NT2/D1 (cell line): ENCODE results near the gene TGM2.

ENCODE experiments used
- DNase-seq: peaks from one replicate; pipeline ENCODE4 v3.0.0-alpha.2; 2011; ENCODE audit warnings: low read depth, low spot score
- H3K27me3 ChIP-seq: 2 replicates; pipeline ENCODE4 v1.6.0; 2011; ENCODE audit warnings: mild to moderate bottlenecking; ENCODE audit not compliant: insufficient read length, insufficient read depth
- H3K36me3 ChIP-seq: 2 replicates; pipeline ENCODE4 v1.6.1; 2011; ENCODE audit warnings: mild to moderate bottlenecking, low read length, mixed read lengths; ENCODE audit not compliant: insufficient read depth, insufficient read length
- H3K4me1 ChIP-seq: 2 replicates; pipeline ENCODE4 v1.5.1; 2011; ENCODE audit not compliant: insufficient read depth, insufficient read length
- H3K4me3 ChIP-seq: 2 replicates; pipeline ENCODE4 v1.5.1; 2011; ENCODE audit warnings: low read depth; ENCODE audit not compliant: insufficient read length
- H3K9ac ChIP-seq: 2 replicates; pipeline ENCODE4 v1.6.0; 2011; ENCODE audit warnings: low read depth; ENCODE audit not compliant: insufficient read length
- H3K9me3 ChIP-seq: 2 replicates; pipeline ENCODE4 v1.5.1; 2011; ENCODE audit warnings: mild to moderate bottlenecking, low read length; ENCODE audit not compliant: insufficient read depth
- SUZ12 ChIP-seq: IDR thresholded peaks from 2 replicates; pipeline ENCODE4 v1.6.1; 2011; ENCODE audit not compliant: insufficient read length, insufficient read depth; ENCODE audit errors: extremely low read depth
- YY1 ChIP-seq: IDR thresholded peaks from 2 replicates; pipeline ENCODE4 v1.6.1; 2011; ENCODE audit not compliant: insufficient read length, insufficient read depth
- ZNF274 ChIP-seq: IDR thresholded peaks from 2 replicates; pipeline ENCODE4 v1.6.1; 2011; ENCODE audit warnings: mild to moderate bottlenecking, low read depth, low read length

The TGM2 gene

DNA sequence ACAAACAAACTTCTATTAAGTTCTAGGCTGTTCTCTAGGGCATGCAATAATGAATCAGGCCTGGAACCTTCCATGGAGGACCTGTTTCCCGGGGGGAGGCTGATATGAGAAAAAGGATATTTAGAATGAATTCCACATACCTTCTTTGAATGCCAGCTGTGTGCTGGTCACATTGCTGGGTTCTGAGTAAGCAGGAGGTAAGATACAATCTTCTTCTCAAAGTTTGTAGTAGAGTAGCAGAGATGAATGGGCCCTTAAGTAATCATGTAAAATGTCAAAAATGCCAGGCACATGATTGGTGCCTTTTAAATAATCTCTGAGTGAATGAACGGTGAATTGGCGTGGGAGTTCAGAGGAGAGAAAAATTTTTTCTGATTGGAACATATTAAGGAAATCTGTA is 47.4 kb downstream of the TGM2 start:
- H3K9me3 ChIP-seq = no peaks in the 10 kb centered on the region
- H3K9ac ChIP-seq = no peak overlapping the region
- H3K27me3 ChIP-seq = no peaks in the 10 kb centered on the region
- peaks cover 4% of the 10 kb centered on the region for H3K4me1 ChIP-seq
- no peak overlapping the region for H3K4me3 ChIP-seq
- no peak for DNase-seq
- TF ChIP-seq SUZ12 (no peak), YY1 (no peak)
- H3K36me3 ChIP-seq = no peaks in the 10 kb centered on the region

DNA sequence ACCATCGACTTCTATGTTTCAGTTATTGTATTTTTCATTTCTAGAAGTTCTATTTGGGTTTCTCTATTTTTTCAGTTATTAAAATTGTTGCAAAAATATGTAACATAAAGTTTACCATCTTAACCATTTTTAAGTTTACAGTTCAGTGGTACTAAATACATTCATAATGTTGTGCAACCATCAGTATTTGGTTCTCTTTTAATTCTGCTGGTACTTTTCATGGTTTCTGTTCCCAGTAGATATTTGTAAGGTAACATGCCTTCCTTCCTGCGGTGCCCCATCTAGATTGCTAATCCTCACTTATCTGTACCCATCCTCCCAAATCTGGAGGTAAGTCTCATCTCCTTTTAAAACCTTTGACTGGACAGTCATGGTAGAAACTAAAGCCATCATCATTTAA is 47.9 kb downstream of the TGM2 start:
- no peaks in the 10 kb centered on the region for H3K36me3 ChIP-seq
- H3K9ac ChIP-seq = no peak overlapping the region
- H3K27me3 ChIP-seq = no peaks in the 10 kb centered on the region
- DNase-seq = no peak
- no peaks in the 10 kb centered on the region for H3K9me3 ChIP-seq
- H3K4me3 ChIP-seq = no peak overlapping the region
- TF ChIP-seq YY1 (no peak), SUZ12 (no peak), ZNF274 (no peak)
- H3K4me1 ChIP-seq = peaks cover 4% of the 10 kb centered on the region

GRCh38 chr20:38116409-38117165 is 48.5 kb downstream of the TGM2 start:
- Histone ChIP-seq H3K9me3 (no peaks in the 10 kb centered on the region), H3K4me1 (peaks cover under 1% of the 10 kb centered on the region), H3K36me3 (no peaks in the 10 kb centered on the region), H3K27me3 (no peaks in the 10 kb centered on the region), H3K4me3 (no peak overlapping the region), H3K9ac (no peak overlapping the region)
- TF ChIP-seq SUZ12 (no peak), ZNF274 (no peak), YY1 (no peak)
- no peak for DNase-seq

DNA sequence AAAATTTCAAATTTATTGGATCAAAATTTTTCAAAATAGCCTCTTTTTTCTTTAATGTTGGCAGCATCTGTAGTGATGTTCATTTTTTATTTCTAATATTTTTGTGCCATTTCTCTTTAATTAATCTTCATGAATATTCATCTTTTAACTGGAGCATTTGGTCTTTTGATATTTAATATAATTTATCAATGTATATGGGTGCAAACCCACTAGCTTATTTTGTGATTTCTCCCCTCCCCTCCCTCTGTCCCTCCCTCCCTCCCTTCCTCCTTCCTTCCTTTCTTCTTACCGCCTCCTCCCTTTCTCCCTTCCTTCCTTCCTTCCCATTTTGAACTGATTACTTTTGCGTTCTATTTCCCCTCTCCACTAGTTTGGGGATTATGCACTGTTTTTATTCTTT is 49.2 kb downstream of the TGM2 start:
- H3K4me1 ChIP-seq = no peaks in the 10 kb centered on the region
- no peak overlapping the region for H3K9ac ChIP-seq

GRCh38 chr20:38115205-38115604 is 49.9 kb downstream of the TGM2 start:
- H3K27me3 ChIP-seq = no peaks in the 10 kb centered on the region
- DNase-seq = no peak
- H3K4me1 ChIP-seq = no peaks in the 10 kb centered on the region
- H3K4me3 ChIP-seq = no peak overlapping the region
- no peaks in the 10 kb centered on the region for H3K36me3 ChIP-seq
- no peaks in the 10 kb centered on the region for H3K9me3 ChIP-seq
- H3K9ac ChIP-seq = no peak overlapping the region
- TF ChIP-seq YY1 (no peak), ZNF274 (no peak)

More for the DNA sequence above, 49.2 kb downstream of the TGM2 start:
- Histone ChIP-seq H3K9me3 (no peaks in the 10 kb centered on the region), H3K27me3 (no peaks in the 10 kb centered on the region), H3K36me3 (no peaks in the 10 kb centered on the region), H3K4me3 (no peak overlapping the region)
- TF ChIP-seq YY1 (no peak), ZNF274 (no peak), SUZ12 (no peak)
- no peak for DNase-seq

DNA sequence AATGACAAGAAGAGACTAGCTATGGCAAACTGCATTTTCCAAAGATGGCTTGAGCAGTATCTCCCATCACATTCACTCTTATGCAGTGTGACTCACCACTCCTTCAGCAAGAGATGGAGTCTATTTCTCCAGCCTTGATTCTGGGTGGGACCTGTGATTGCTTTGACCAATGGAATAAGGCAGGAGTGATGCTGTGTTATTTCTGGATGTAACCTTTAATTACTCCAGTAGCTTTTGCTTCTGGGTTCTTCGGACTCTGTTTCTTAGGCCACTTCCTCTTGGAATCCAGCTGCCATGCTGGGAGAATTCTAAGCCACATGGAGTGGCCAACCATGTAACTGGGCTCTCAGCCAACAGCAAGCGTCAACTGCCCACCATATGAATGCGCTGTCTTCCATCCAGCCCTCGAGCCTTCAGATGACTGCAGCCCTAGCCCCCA is 50.7 kb downstream of the TGM2 start:
- H3K9me3 ChIP-seq = no peaks in the 10 kb centered on the region
- H3K36me3 ChIP-seq = no peaks in the 10 kb centered on the region
- H3K4me1 ChIP-seq = no peaks in the 10 kb centered on the region
- no peak overlapping the region for H3K9ac ChIP-seq
- no peaks in the 10 kb centered on the region for H3K27me3 ChIP-seq
- DNase-seq = no peak
- TF ChIP-seq SUZ12 (no peak), YY1 (no peak), ZNF274 (no peak)
- no peak overlapping the region for H3K4me3 ChIP-seq

- H3K27me3 ChIP-seq = no peaks in the 10 kb centered on the region
- H3K9me3 ChIP-seq = no peaks in the 10 kb centered on the region
- no peak for TF ChIP-seq ZNF274
- TF ChIP-seq SUZ12 = no peak
- no peak for TF ChIP-seq YY1
- peak; percentile 68 for DNase-seq
- no peak overlapping the region for H3K9ac ChIP-seq
- H3K4me1 ChIP-seq = no peaks in the 10 kb centered on the region
- no peak overlapping the region for H3K4me3 ChIP-seq
- no peaks in the 10 kb centered on the region for H3K36me3 ChIP-seq
Observed at GRCh38 chr20:38113401-38114325, 51.4 kb downstream of the TGM2 start.
